HepG2 (cell line): ENCODE results near the gene KRTAP12-2. TPM values are rescaled to one million over a fixed set of nuclear protein-coding genes. Genes with fewer than 3 reads are reported as not detected.

Experiments used
- ARID3A ChIP-seq: IDR thresholded peaks from 2 replicates; pipeline ENCODE4 v1.6.1; 2012; ENCODE audit warnings: low read depth, low read length, improper control_type of control experiment
- BRCA1 ChIP-seq: sonication (generic); formaldehyde crosslinking; IDR thresholded peaks from 2 replicates; pipeline ENCODE4 v1.4.0; 2020; ENCODE audit warnings: missing genetic modification reagents
- EP300 ChIP-seq, 3 experiments: sonication (generic) in 1 of 3; formaldehyde crosslinking in 1 of 3; IDR thresholded peaks; 2 replicates each; pipeline versions ENCODE4 v1.5.1 to v1.6.1; 2011 to 2020; ENCODE audit warnings: low read depth in 2 of 3, low read length in 2 of 3, borderline replicate concordance in 1 of 3, improper control_type of control experiment in 1 of 3, mild to moderate bottlenecking in 1 of 3, missing genetic modification reagents in 1 of 3, moderate library complexity in 1 of 3
- GMEB1 ChIP-seq: sonication (generic); formaldehyde crosslinking; IDR thresholded peaks from 2 replicates; pipeline ENCODE4 v1.5.1; 2020; ENCODE audit warnings: missing genetic modification reagents, mild to moderate bottlenecking, borderline replicate concordance
- GTF2F1 ChIP-seq: fragments of 150-350 bp; IDR thresholded peaks from 2 replicates; pipeline ENCODE4 v1.6.1; 2014; ENCODE audit warnings: low read length
- HES4 ChIP-seq: sonication (generic); formaldehyde crosslinking; IDR thresholded peaks from 2 replicates; pipeline ENCODE4 v1.9.0; 2021; ENCODE audit warnings: mild to moderate bottlenecking, missing genetic modification reagents, borderline replicate concordance
- KDM3A ChIP-seq: IDR thresholded peaks from 2 replicates; pipeline ENCODE4 v1.6.1; 2018; ENCODE audit warnings: low read depth, missing compliant biosample characterization
- KMT2A ChIP-seq: sonication (generic); formaldehyde crosslinking; IDR thresholded peaks from 2 replicates; pipeline ENCODE4 v1.4.0; 2020; ENCODE audit warnings: missing genetic modification reagents
- PCBP2 ChIP-seq: fragments of 200-400 bp; formaldehyde crosslinking; optimal IDR thresholded peaks from 2 replicates; pipeline ENCODE3; 2018; ENCODE audit warnings: low read length, low read depth; ENCODE audit not compliant: poor library complexity, severe bottlenecking
- POGZ ChIP-seq: sonication (generic); formaldehyde crosslinking; IDR thresholded peaks from 2 replicates; pipeline ENCODE4 v1.4.0; 2020; ENCODE audit warnings: mild to moderate bottlenecking, missing genetic modification reagents
- RELA ChIP-seq: sonication (generic); formaldehyde crosslinking; IDR thresholded peaks from 2 replicates; pipeline ENCODE4 v1.4.0; 2020; ENCODE audit warnings: missing genetic modification reagents
- ZBED4 ChIP-seq: sonication (generic); formaldehyde crosslinking; IDR thresholded peaks from 2 replicates; pipeline ENCODE4 v1.4.0; 2020; ENCODE audit warnings: missing genetic modification reagents, borderline replicate concordance
- ZNF335 ChIP-seq: sonication (generic); formaldehyde crosslinking; IDR thresholded peaks from 2 replicates; pipeline ENCODE4 v1.4.0; 2020; ENCODE audit warnings: missing genetic modification reagents
- ZNF343 ChIP-seq: sonication (generic); formaldehyde crosslinking; IDR thresholded peaks from 2 replicates; pipeline ENCODE4 v1.4.0; 2020; ENCODE audit warnings: mild to moderate bottlenecking, missing genetic modification reagents
- ZNF430 ChIP-seq: sonication (generic); formaldehyde crosslinking; IDR thresholded peaks from 2 replicates; pipeline ENCODE4 v1.9.0; 2021; ENCODE audit warnings: mild to moderate bottlenecking, missing genetic modification reagents
- ZNF432 ChIP-seq: sonication (generic); formaldehyde crosslinking; IDR thresholded peaks from 2 replicates; pipeline ENCODE4 v1.5.0; 2020; ENCODE audit warnings: missing genetic modification reagents, mild to moderate bottlenecking, borderline replicate concordance
- ZNF75D ChIP-seq: sonication (generic); formaldehyde crosslinking; IDR thresholded peaks from 2 replicates; pipeline ENCODE4 v1.8.1; 2023; ENCODE audit warnings: missing genetic modification reagents, mild to moderate bottlenecking, borderline replicate concordance
- ZSCAN30 ChIP-seq: sonication (generic); formaldehyde crosslinking; IDR thresholded peaks from 2 replicates; pipeline ENCODE4 v1.5.0; 2020; ENCODE audit warnings: mild to moderate bottlenecking, missing genetic modification reagents
- polyA plus RNA-seq, 8 experiments: library from polyadenylated mRNA; depleted of rRNA in 3 of 8; stranded (reverse) in 7 of 8; unstranded in 1 of 8; fragments of >200 nt; fragmentation: Illumina TruSeq in 4 of 8; extraction: Trizol in 4 of 8; gene quantifications; 2 replicates each; pipeline versions ENCODE4 v1.2.1 to v1.2.3, GENCODE V29; 2011 to 2016; ENCODE audit warnings: low read depth in 4 of 8, missing spikeins in 1 of 8, mixed read lengths in 1 of 8; ENCODE audit not compliant: insufficient read depth in 1 of 8
- total RNA-seq, 5 experiments: library from RNA; depleted of rRNA; stranded (reverse); fragments of >200 nt; fragmentation: Illumina TruSeq; extraction: Trizol; gene quantifications; 2 replicates each; pipeline ENCODE4 v1.2.3, GENCODE V29; 2016; ENCODE audit warnings: low read depth in 1 of 5
- TF ChIP-seq, protein P1 (sequence below): sonication (generic); formaldehyde crosslinking; IDR thresholded peaks from 2 replicates; pipeline ENCODE4 v1.4.0; 2020; ENCODE audit warnings: mild to moderate bottlenecking, low read depth, missing genetic modification reagents

KRTAP12-2 gene
- total and polyA plus RNA-seq, 2 of the 13 experiments (the other 11 are each of a cell fraction or from before 2014, with no cell fraction given) = not detected

- TF ChIP-seq EP300 (IDR thresholded peaks at IDR 0.05; ENCODE audit: low read depth in 2 of 2, low read length in 2 of 2) (peak in 1 of 2 experiments; percentile 75; a peak in 2 of 4 replicates), EP300 (CRISPR knock-in tag; IDR thresholded peaks at IDR 0.05; ENCODE audit: borderline replicate concordance) (no peak), ZBED4 (CRISPR knock-in tag) (no peak), ZNF430 (CRISPR knock-in tag) (peak; percentile 89; the same call in 1 of the 2 replicates), HES4 (CRISPR knock-in tag) (peak; percentile 61; the same call in 1 of the 2 replicates), RELA (no peak), ARID3A (no peak), POGZ (CRISPR knock-in tag) (no peak), BRCA1 (peak; percentile 71; the same call in 1 of the 2 replicates), ZNF75D (no peak), ZNF432 (no peak), KMT2A (no peak), ZSCAN30 (CRISPR knock-in tag) (no peak), ZNF335 (CRISPR knock-in tag) (no peak), ZNF343 (CRISPR knock-in tag) (no peak), KDM3A (CRISPR knock-in tag) (peak; percentile 53; the same call in 1 of the 2 replicates), GMEB1 (no peak), GTF2F1 (no peak), PCBP2 (no peak)
- TF ChIP-seq, protein P1, sequence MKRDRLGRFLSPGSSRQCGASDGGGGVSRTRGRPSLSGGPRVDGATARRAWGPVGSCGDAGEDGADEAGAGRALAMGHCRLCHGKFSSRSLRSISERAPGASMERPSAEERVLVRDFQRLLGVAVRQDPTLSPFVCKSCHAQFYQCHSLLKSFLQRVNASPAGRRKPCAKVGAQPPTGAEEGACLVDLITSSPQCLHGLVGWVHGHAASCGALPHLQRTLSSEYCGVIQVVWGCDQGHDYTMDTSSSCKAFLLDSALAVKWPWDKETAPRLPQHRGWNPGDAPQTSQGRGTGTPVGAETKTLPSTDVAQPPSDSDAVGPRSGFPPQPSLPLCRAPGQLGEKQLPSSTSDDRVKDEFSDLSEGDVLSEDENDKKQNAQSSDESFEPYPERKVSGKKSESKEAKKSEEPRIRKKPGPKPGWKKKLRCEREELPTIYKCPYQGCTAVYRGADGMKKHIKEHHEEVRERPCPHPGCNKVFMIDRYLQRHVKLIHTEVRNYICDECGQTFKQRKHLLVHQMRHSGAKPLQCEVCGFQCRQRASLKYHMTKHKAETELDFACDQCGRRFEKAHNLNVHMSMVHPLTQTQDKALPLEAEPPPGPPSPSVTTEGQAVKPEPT (CRISPR knock-in tag) = 0 out of 2 replicates have a peak, but pooled peaks have one; percentile 57
These were observed 33.6 kb upstream of the KRTAP12-2 start (continued) for GRCh38 chr21:44700101-44701022.
